Ishikawa (cell line): ENCODE data around the gene KDM4B.

Experiments used
- CEBPB ChIP-seq: IDR thresholded peaks from 2 replicates; pipeline ENCODE4 v1.6.1; 2012
- CREB1 ChIP-seq: IDR thresholded peaks from 2 replicates; pipeline ENCODE4 v1.6.1; 2012; ENCODE audit warnings: low read depth
- EGR1 ChIP-seq: IDR thresholded peaks from 2 replicates; pipeline ENCODE4 v1.6.1; 2012
- EP300 ChIP-seq: IDR thresholded peaks from 2 replicates; pipeline ENCODE4 v1.6.1; 2012; ENCODE audit warnings: borderline replicate concordance
- FOXM1 ChIP-seq: IDR thresholded peaks from 2 replicates; pipeline ENCODE4 v1.6.1; 2012; ENCODE audit warnings: low read depth, borderline replicate concordance
- MAX ChIP-seq: IDR thresholded peaks from 2 replicates; pipeline ENCODE4 v1.6.1; 2012
- NFIC ChIP-seq: IDR thresholded peaks from 2 replicates; pipeline ENCODE4 v1.6.1; 2012
- RAD21 ChIP-seq: IDR thresholded peaks from 2 replicates; pipeline ENCODE4 v1.6.1; 2012; ENCODE audit warnings: low read depth
- REST ChIP-seq: IDR thresholded peaks from 2 replicates; pipeline ENCODE4 v1.6.1; 2012; ENCODE audit warnings: low read depth, mild to moderate bottlenecking
- TAF1 ChIP-seq: IDR thresholded peaks from 2 replicates; pipeline ENCODE4 v1.6.1; 2012; ENCODE audit warnings: low read depth, mild to moderate bottlenecking
- TCF12 ChIP-seq: IDR thresholded peaks from 2 replicates; pipeline ENCODE4 v1.6.1; 2012; ENCODE audit warnings: low read depth
- TEAD4 ChIP-seq: IDR thresholded peaks from 2 replicates; pipeline ENCODE4 v1.6.1; 2012
- USF1 ChIP-seq: IDR thresholded peaks from 2 replicates; pipeline ENCODE4 v1.6.1; 2012
- YY1 ChIP-seq: IDR thresholded peaks from 2 replicates; pipeline ENCODE4 v1.6.1; 2012; ENCODE audit warnings: low read depth
- ZBTB7A ChIP-seq: IDR thresholded peaks from 2 replicates; pipeline ENCODE4 v1.6.1; 2012; ENCODE audit warnings: low read depth

KDM4B gene

GRCh38 chr19:5115351-5115750 is 146.4 kb downstream of the KDM4B start:
- no peak for TF ChIP-seq TEAD4
- TF ChIP-seq CREB1 = no peak
- TF ChIP-seq USF1 = no peak
- TF ChIP-seq EGR1 = no peak

GRCh38 chr19:5115771-5116202 is 146.9 kb downstream of the KDM4B start:
- TF ChIP-seq ZBTB7A (no peak), YY1 (no peak), EP300 (no peak), CEBPB (no peak), MAX (no peak), TCF12 (no peak), EGR1 (no peak), RAD21 (no peak), FOXM1 (no peak), USF1 (no peak), TAF1 (no peak), TEAD4 (no peak), CREB1 (no peak), NFIC (no peak), REST (no peak)

- TF ChIP-seq TAF1 = no peak
- no peak for TF ChIP-seq CREB1
- TF ChIP-seq EP300 = no peak
- TF ChIP-seq EGR1 = no peak
- no peak for TF ChIP-seq FOXM1
- no peak for TF ChIP-seq CEBPB
- TF ChIP-seq MAX = no peak
- no peak for TF ChIP-seq TCF12
These were observed 147.4 kb downstream of the KDM4B start for GRCh38 chr19:5116292-5116691.

GRCh38 chr19:5117421-5117820 is 148.5 kb downstream of the KDM4B start:
- TF ChIP-seq CEBPB (no peak), MAX (no peak), TAF1 (no peak), USF1 (no peak), EGR1 (no peak), RAD21 (no peak), YY1 (no peak), CREB1 (no peak), TCF12 (no peak), TEAD4 (no peak), ZBTB7A (no peak), FOXM1 (no peak), REST (no peak), NFIC (no peak), EP300 (no peak)

- TF ChIP-seq NFIC = no peak
These were observed 149.1 kb downstream of the KDM4B start for GRCh38 chr19:5118026-5118425.

- no peak for TF ChIP-seq CEBPB
- TF ChIP-seq MAX = no peak
- TF ChIP-seq FOXM1 = no peak
- TF ChIP-seq EP300 = no peak
- TF ChIP-seq TCF12 = no peak
- TF ChIP-seq TAF1 = no peak
- no peak for TF ChIP-seq ZBTB7A
- no peak for TF ChIP-seq NFIC
- TF ChIP-seq CREB1 = no peak
- no peak for TF ChIP-seq EGR1
- TF ChIP-seq YY1 = no peak
- TF ChIP-seq RAD21 = no peak
These were observed 150.5 kb downstream of the KDM4B start for GRCh38 chr19:5119297-5119998.
